ENCODE measurements around the gene CUX1.

GRCh38 chr7:101782896-101783295 is 34.5 kb upstream of the CUX1 start:
- no peak for TF ChIP-seq BATF2 (CRISPR knock-in tag; IDR thresholded peaks at IDR 0.05)
- TF ChIP-seq NFKBIZ (CRISPR knock-in tag; IDR thresholded peaks at IDR 0.05), result no peak
- no peak for TF ChIP-seq ZNF619 (CRISPR knock-in tag; IDR thresholded peaks at IDR 0.05)
- TF ChIP-seq RFX5 (IDR thresholded peaks at IDR 0.05; ENCODE audit: low read depth, low read length), result no peak
- TF ChIP-seq CTCF (CRISPR knock-in tag; IDR thresholded peaks at IDR 0.05), result no peak
- TF ChIP-seq PHF8 (CRISPR knock-in tag; IDR thresholded peaks at IDR 0.05), result no peak
- TF ChIP-seq POLR2A (IDR thresholded peaks at IDR 0.05; ENCODE audit: insufficient read depth in 1 of 2, low read depth in 2 of 2, low read length in 2 of 2), result no peak
- no peak for TF ChIP-seq RAD21 (CRISPR knock-in tag; IDR thresholded peaks at IDR 0.05)
- TF ChIP-seq KLF16 (CRISPR knock-in tag; IDR thresholded peaks at IDR 0.05), result no peak
- TF ChIP-seq, protein P1, sequence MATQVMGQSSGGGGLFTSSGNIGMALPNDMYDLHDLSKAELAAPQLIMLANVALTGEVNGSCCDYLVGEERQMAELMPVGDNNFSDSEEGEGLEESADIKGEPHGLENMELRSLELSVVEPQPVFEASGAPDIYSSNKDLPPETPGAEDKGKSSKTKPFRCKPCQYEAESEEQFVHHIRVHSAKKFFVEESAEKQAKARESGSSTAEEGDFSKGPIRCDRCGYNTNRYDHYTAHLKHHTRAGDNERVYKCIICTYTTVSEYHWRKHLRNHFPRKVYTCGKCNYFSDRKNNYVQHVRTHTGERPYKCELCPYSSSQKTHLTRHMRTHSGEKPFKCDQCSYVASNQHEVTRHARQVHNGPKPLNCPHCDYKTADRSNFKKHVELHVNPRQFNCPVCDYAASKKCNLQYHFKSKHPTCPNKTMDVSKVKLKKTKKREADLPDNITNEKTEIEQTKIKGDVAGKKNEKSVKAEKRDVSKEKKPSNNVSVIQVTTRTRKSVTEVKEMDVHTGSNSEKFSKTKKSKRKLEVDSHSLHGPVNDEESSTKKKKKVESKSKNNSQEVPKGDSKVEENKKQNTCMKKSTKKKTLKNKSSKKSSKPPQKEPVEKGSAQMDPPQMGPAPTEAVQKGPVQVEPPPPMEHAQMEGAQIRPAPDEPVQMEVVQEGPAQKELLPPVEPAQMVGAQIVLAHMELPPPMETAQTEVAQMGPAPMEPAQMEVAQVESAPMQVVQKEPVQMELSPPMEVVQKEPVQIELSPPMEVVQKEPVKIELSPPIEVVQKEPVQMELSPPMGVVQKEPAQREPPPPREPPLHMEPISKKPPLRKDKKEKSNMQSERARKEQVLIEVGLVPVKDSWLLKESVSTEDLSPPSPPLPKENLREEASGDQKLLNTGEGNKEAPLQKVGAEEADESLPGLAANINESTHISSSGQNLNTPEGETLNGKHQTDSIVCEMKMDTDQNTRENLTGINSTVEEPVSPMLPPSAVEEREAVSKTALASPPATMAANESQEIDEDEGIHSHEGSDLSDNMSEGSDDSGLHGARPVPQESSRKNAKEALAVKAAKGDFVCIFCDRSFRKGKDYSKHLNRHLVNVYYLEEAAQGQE (IDR thresholded peaks at IDR 0.05; ENCODE audit: borderline replicate concordance in 1 of 2, low read depth in 1 of 2, low read length in 2 of 2), result no peak
- no peak for TF ChIP-seq ZSCAN20 (CRISPR knock-in tag; IDR thresholded peaks at IDR 0.05; ENCODE audit: borderline replicate concordance)
- no peak for TF ChIP-seq HMGXB4 (CRISPR knock-in tag; IDR thresholded peaks at IDR 0.05; ENCODE audit: borderline replicate concordance in 1 of 2, low read depth in 1 of 2)
